MCF 10A (cell line): ENCODE measurements around the gene HYLS1. TPM values are rescaled to one million over a fixed set of nuclear protein-coding genes. Genes with fewer than 3 reads are reported as not detected.

ENCODE experiments used
- BruUV-seq: library from RNA; stranded (reverse); fragments of 400-500 nt; replicated peaks from 2 replicates; lab custom pipeline; 2021; lab: Mats Ljungman, UMichigan
- CTCF ChIA-PET: fragments of 300-600 bp; sonication (Branson Sonifier 250); formaldehyde crosslinking; extraction: SDS; loops from one replicate; lab custom pipeline; 2021; ENCODE audit warnings: antibody characterized with exemption, inconsistent platforms; lab: Yijun Ruan, JAX
- POLR2A ChIA-PET: fragments of 300-600, 350-650 bp; sonication (Branson Sonifier 250); formaldehyde crosslinking; extraction: SDS; loops from one replicate; lab custom pipeline; 2020; ENCODE audit warnings: antibody characterized with exemption, inconsistent platforms; lab: Yijun Ruan, JAX
- DNase-seq: peaks from one replicate; pipeline ENCODE4 v3.0.0-alpha.2; 2018; ENCODE audit not compliant: unreplicated experiment
- H3K27ac Mint-ChIP-seq: one replicate; pipeline ENCODE4 v1.8.0; 2022; ENCODE audit warnings: mild to moderate bottlenecking, low read depth, mixed read lengths; ENCODE audit not compliant: unreplicated experiment
- H3K27me3 Mint-ChIP-seq: one replicate; pipeline ENCODE4 v1.8.0; 2022; ENCODE audit warnings: mixed read lengths; ENCODE audit not compliant: insufficient read depth, unreplicated experiment
- H3K36me3 Mint-ChIP-seq: one replicate; pipeline ENCODE4 v1.8.0; 2022; ENCODE audit warnings: mild to moderate bottlenecking, moderate library complexity, mixed read lengths; ENCODE audit not compliant: insufficient read depth, unreplicated experiment
- H3K4me1 Mint-ChIP-seq: one replicate; pipeline ENCODE4 v1.8.0; 2022; ENCODE audit warnings: mixed read lengths; ENCODE audit not compliant: insufficient read depth, unreplicated experiment
- H3K4me3 Mint-ChIP-seq: one replicate; pipeline ENCODE4 v1.8.0; 2022; ENCODE audit warnings: mild to moderate bottlenecking, moderate library complexity, mixed read lengths; ENCODE audit not compliant: unreplicated experiment
- H3K9me3 Mint-ChIP-seq: one replicate; pipeline ENCODE4 v1.8.0; 2022; ENCODE audit warnings: mixed read lengths; ENCODE audit not compliant: unreplicated experiment
- intact Hi-C: fragments of 100-400 bp; cut with micrococcal nuclease; formaldehyde crosslinking; loops from 2 replicates; pipeline ENCODE4 v1.14.1; 2022
- total RNA-seq: library from RNA; stranded (reverse); gene quantifications from 2 replicates; pipeline ENCODE4 v1.2.3, GENCODE V29; 2022
- TF ChIP-seq, protein P1 (sequence below): fragments of 200-600 bp; IDR thresholded peaks from one replicate; pipeline ENCODE4 v1.8.0; 2022; ENCODE audit warnings: antibody characterized with exemption, mild to moderate bottlenecking; ENCODE audit not compliant: unreplicated experiment

The HYLS1 gene
- total RNA-seq, 1 experiment from 2014 or later, result 10.2 TPM

DNA sequence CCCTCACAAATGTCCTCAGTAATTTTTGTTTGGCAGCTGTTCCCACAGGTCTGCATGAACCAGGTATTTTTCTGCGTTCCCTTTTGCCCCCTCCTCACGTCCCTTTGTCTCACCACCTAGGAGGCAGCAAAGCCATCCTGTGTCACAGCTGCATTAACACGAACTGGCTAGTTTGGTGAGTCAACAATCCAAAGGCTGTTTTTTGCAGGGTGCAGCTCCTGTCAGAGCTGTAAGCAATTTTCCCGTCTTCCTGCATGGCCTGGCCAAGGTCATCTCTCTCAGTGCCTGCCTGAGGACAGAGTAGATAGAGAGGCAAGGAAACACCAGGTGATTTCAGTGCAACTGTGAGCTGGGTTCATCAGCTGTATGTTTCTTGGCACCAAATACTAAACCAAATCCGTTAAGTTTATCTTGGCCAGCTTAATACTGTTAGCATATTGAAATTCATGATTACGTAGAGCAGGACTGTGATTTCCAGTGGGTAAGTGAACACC, 37.8 kb downstream of the HYLS1 start:
- TF ChIP-seq, protein P1, sequence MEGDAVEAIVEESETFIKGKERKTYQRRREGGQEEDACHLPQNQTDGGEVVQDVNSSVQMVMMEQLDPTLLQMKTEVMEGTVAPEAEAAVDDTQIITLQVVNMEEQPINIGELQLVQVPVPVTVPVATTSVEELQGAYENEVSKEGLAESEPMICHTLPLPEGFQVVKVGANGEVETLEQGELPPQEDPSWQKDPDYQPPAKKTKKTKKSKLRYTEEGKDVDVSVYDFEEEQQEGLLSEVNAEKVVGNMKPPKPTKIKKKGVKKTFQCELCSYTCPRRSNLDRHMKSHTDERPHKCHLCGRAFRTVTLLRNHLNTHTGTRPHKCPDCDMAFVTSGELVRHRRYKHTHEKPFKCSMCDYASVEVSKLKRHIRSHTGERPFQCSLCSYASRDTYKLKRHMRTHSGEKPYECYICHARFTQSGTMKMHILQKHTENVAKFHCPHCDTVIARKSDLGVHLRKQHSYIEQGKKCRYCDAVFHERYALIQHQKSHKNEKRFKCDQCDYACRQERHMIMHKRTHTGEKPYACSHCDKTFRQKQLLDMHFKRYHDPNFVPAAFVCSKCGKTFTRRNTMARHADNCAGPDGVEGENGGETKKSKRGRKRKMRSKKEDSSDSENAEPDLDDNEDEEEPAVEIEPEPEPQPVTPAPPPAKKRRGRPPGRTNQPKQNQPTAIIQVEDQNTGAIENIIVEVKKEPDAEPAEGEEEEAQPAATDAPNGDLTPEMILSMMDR, result no peak
- intact Hi-C loops, result no loop called here

DNA sequence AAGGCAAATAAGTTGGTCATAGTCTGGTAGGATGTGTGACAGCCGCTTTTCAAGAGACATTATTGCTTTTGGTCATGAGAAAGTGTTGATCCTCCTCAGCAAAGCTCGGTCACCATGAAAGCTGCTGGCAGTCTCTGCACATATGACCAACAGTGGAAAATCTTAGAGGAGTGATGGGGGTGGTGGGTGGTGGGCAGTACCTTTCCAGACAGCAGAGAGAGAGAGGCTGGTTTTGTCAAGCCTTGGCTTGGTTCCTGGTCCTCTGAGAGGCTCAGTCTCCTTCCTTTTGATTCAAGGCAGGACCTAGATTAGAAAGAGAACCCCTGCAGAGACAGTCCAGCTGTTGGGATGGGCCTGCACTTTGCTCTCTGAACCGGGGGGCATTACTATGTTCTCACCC, 38.3 kb downstream of the HYLS1 start:
- Mint-ChIP-seq H3K4me3 (no peak overlapping the region), H3K27me3 (peaks cover 38% of the 10 kb centered on the region), H3K36me3 (no peaks in the 10 kb centered on the region), H3K27ac (no peak overlapping the region), H3K9me3 (no peaks in the 10 kb centered on the region), H3K4me1 (peaks cover 8% of the 10 kb centered on the region)
- TF ChIP-seq, protein P1, result no peak
- intact Hi-C loops, result no loop called here
- POLR2A ChIA-PET, result interaction anchor here (0.8 to 1.5 kb wide), 2 partner anchors 12 to 136 kb away, joined by 4 read pairs; no protein-coding TSS in a partner anchor
- BruUV-seq, result no TSS peak
- CTCF ChIA-PET, result interaction anchor here (0.7 to 8.0 kb wide), 15 partner anchors 12 to 381 kb away, joined by 3 to 114 read pairs (median 5); partner anchors contain the start of genes CDON and HYLS1
- no peak for DNase-seq

More for the DNA sequence above, 37.8 kb downstream of the HYLS1 start:
- no peaks in the 10 kb centered on the region for H3K9me3 Mint-ChIP-seq
- no peak overlapping the region for H3K4me3 Mint-ChIP-seq
- peaks cover 43% of the 10 kb centered on the region for H3K27me3 Mint-ChIP-seq
- no peaks in the 10 kb centered on the region for H3K36me3 Mint-ChIP-seq
- no peak for DNase-seq
- ChIA-PET POLR2A (interaction anchor here (0.6 to 1.5 kb wide), 3 partner anchors 12 to 436 kb away, joined by 3 to 4 read pairs (median 4); no protein-coding TSS in a partner anchor), CTCF (interaction anchor here (0.7 to 8.0 kb wide), 17 partner anchors 9 to 380 kb away, joined by 3 to 114 read pairs (median 4); partner anchors contain the start of genes CDON and HYLS1)
- peaks cover 8% of the 10 kb centered on the region for H3K4me1 Mint-ChIP-seq
- H3K27ac Mint-ChIP-seq, result no peak overlapping the region
- BruUV-seq, result no TSS peak

DNA sequence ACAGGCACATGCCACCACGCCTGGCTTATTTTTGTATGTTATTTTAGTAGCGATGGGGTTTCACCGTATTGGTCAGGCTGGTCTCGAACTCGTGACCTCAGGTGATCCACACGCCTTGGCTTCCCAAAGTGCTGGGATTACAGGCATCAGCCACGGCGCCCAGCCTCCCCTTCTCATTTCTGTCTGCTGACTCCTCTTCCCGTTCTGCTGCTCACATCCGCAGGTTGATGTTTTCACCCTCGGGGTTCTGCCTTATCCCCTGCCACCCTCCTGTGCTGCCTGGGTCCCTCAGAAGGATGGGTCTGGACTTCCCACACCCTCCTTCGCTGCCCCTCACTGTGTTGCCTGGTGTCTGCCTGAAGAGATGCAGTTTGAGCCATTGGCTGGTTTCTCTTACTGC, 39.2 kb downstream of the HYLS1 start:
- H3K27me3 Mint-ChIP-seq, result peaks cover 35% of the 10 kb centered on the region
- H3K4me1 Mint-ChIP-seq, result peaks cover 8% of the 10 kb centered on the region
- BruUV-seq, result no TSS peak
- POLR2A ChIA-PET, result no interaction called here
- no peak overlapping the region for H3K27ac Mint-ChIP-seq
- H3K36me3 Mint-ChIP-seq, result no peaks in the 10 kb centered on the region
- TF ChIP-seq, protein P1, result no peak
- H3K9me3 Mint-ChIP-seq, result no peaks in the 10 kb centered on the region
- no peak for DNase-seq
- H3K4me3 Mint-ChIP-seq, result no peak overlapping the region
- intact Hi-C loops, result no loop called here
- CTCF ChIA-PET, result interaction anchor here (4.0 to 8.0 kb wide), 2 partner anchors 15 to 266 kb away, joined by 30 to 114 read pairs; no protein-coding TSS in a partner anchor

DNA sequence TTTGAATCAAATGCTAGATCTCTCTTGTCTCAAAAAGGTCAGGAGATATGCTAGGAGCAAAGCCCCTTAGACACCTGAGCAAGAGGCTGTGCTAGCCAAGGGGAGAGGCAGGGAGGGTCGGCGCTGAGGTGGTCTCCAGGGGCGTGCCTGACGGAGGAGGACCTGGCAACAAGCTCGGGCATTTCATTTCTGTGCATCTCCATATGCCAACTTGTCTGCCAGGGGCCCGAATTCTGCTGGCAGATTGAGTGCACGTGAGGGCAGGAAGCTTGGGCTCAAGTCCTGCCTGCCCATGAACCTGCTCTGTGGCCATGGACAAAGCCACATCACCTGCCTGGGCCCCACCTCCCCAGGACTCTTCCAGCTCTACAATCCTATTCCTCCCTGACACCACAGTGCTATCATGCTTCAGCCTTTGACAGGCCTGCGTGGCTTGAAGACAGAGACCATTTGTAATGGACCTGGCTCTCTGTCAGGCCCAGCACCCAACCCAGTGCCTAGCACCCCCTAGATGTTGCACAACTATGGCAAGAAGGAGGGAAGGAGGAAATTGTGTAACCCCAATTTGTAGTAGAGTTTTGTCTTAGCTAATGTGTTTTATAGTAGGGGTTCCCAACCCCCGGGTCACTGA, 42.1 kb downstream of the HYLS1 start:
- no peaks in the 10 kb centered on the region for H3K9me3 Mint-ChIP-seq
- no peak overlapping the region for H3K4me3 Mint-ChIP-seq
- TF ChIP-seq, protein P1, result no peak
- no peaks in the 10 kb centered on the region for H3K36me3 Mint-ChIP-seq
- no TSS peak for BruUV-seq
- intact Hi-C loops, result no loop called here
- ChIA-PET CTCF (interaction anchor here (0.8 to 4.0 kb wide), 4 partner anchors 12 to 264 kb away, joined by 3 to 30 read pairs (median 6); no protein-coding TSS in a partner anchor), POLR2A (no interaction called here)
- H3K27me3 Mint-ChIP-seq, result peaks cover 35% of the 10 kb centered on the region
- H3K4me1 Mint-ChIP-seq, result peaks cover 8% of the 10 kb centered on the region
- no peak for DNase-seq
- no peak overlapping the region for H3K27ac Mint-ChIP-seq
